ENCODE measurements around the gene EYA2.

GRCh38 chr20:47043086-47043485 lies 148.4 kb downstream of the EYA2 start:
- TF ChIP-seq CTCF (optimal IDR thresholded peaks at IDR 0.05 in 1 of 3, IDR thresholded peaks at IDR 0.05 in 1 of 3, conservative IDR thresholded peaks at IDR 0.05 in 1 of 3; ENCODE audit: extremely low read depth in 1 of 3, insufficient read depth in 2 of 3, low read length in 3 of 3) (no peak), EZH2 (IDR thresholded peaks at IDR 0.05; ENCODE audit: low read length) (no peak)
